Endothelial cell of umbilical vein (primary cell): ENCODE results near the gene RETSAT. TPM values are rescaled to one million over a fixed set of nuclear protein-coding genes. Genes with fewer than 3 reads are reported as not detected.
A peak's percentile ranks its signal among the peaks of the same experiment; 100 is the strongest.

Experiments used
- BruUV-seq: library from RNA; stranded (reverse); fragments of 400-500 nt; replicated peaks from 2 replicates; lab custom pipeline; 2021; lab: Mats Ljungman, UMichigan
- CTCF ChIA-PET: fragments of 300-600, 350-600 bp; sonication (Branson Sonifier 250); formaldehyde crosslinking; loops from one replicate; lab custom pipeline; 2021; ENCODE audit warnings: antibody characterized with exemption, inconsistent platforms; lab: Charles Lee
- POLR2A ChIA-PET: fragments of 300-600, 350-600 bp; sonication (Branson Sonifier 250); formaldehyde crosslinking; loops from one replicate; lab custom pipeline; 2021; ENCODE audit warnings: antibody characterized with exemption, inconsistent platforms; lab: Charles Lee
- DNase-seq: peaks from one replicate; pipeline ENCODE4 v3.0.0-alpha.2; 2011; ENCODE audit warnings: low read depth, low spot score
- FAIRE-seq: peaks from 2 replicates; lab custom pipeline; 2011; peaks lifted over from hg19 to GRCh38; lab: Jason Lieb, UNC
- H2AFZ ChIP-seq: 2 replicates; pipeline ENCODE4 v1.6.0; 2012; ENCODE audit warnings: low read depth, low read length, control low read depth, inconsistent platforms
- H3K27ac ChIP-seq: 2 replicates; pipeline ENCODE4 v1.5.1; 2011; ENCODE audit warnings: low read depth, mild to moderate bottlenecking, control low read depth, low read length, moderate library complexity; ENCODE audit not compliant: insufficient read depth
- H3K27me3 ChIP-seq, 2 experiments: 2 replicates each; pipeline versions ENCODE4 v1.6.0 to v1.6.1; 2011; ENCODE audit warnings: low read length in 2 of 2, mixed read lengths in 1 of 2; ENCODE audit not compliant: control insufficient read depth in 2 of 2, insufficient read depth in 2 of 2
- H3K36me3 ChIP-seq, 2 experiments: 2 replicates in 1 of 2; 3 replicates in 1 of 2; pipeline ENCODE4 v1.5.1; 2011; ENCODE audit warnings: low read length in 2 of 2, mild to moderate bottlenecking in 1 of 2, moderate library complexity in 1 of 2; ENCODE audit not compliant: control insufficient read depth in 2 of 2, insufficient read depth in 2 of 2; ENCODE audit errors: extremely low read depth in 1 of 2
- H3K4me1 ChIP-seq: 3 replicates; pipeline ENCODE4 v1.5.1; 2011; ENCODE audit warnings: mild to moderate bottlenecking, low read length; ENCODE audit not compliant: control insufficient read depth, insufficient read depth; ENCODE audit errors: extremely low read depth
- H3K4me2 ChIP-seq: 2 replicates; pipeline ENCODE4 v1.6.1; 2011; ENCODE audit warnings: low read length, control low read depth, mixed read lengths; ENCODE audit not compliant: insufficient read depth
- H3K4me3 ChIP-seq, 3 experiments: fragments of 200-600 bp in 1 of 3; sonication (generic), shearing (Covaris generic) in 1 of 3; replicated peaks in 1 of 3; 2 replicates each; pipeline ENCODE4 v1.5.1; 2011 to 2016; ENCODE audit warnings: control low read depth in 3 of 3, low read length in 3 of 3, mild to moderate bottlenecking in 2 of 3, inconsistent platforms in 1 of 3, low read depth in 1 of 3, moderate library complexity in 1 of 3; ENCODE audit not compliant: insufficient read depth in 1 of 3
- H3K79me2 ChIP-seq: 2 replicates; pipeline ENCODE4 v1.6.0; 2012; ENCODE audit warnings: low read length, inconsistent platforms; ENCODE audit not compliant: control insufficient read depth, insufficient read depth
- H3K9ac ChIP-seq: replicated peaks from 2 replicates; pipeline ENCODE3; 2011; ENCODE audit warnings: low read length, control low read depth; ENCODE audit not compliant: insufficient read depth; ENCODE audit errors: extremely low read depth
- H3K9me1 ChIP-seq: replicated peaks from 3 replicates; pipeline ENCODE4 v1.6.0; 2011; ENCODE audit warnings: mild to moderate bottlenecking, low read length; ENCODE audit not compliant: control insufficient read depth, insufficient read depth; ENCODE audit errors: extremely low read depth
- H3K9me3 ChIP-seq: replicated peaks from 2 replicates; pipeline ENCODE4 v1.5.1; 2012; ENCODE audit warnings: low read length, inconsistent platforms; ENCODE audit not compliant: control insufficient read depth, insufficient read depth
- H4K20me1 ChIP-seq: replicated peaks from 2 replicates; pipeline ENCODE3; 2011; ENCODE audit warnings: mild to moderate bottlenecking, low read length; ENCODE audit not compliant: control insufficient read depth, insufficient read depth; ENCODE audit errors: extremely low read depth
- FOS ChIP-seq: IDR thresholded peaks from 2 replicates; pipeline ENCODE4 v1.6.1; 2011; ENCODE audit warnings: mild to moderate bottlenecking, low read length, moderate library complexity, borderline replicate concordance; ENCODE audit not compliant: insufficient read depth
- JUN ChIP-seq: IDR thresholded peaks from 2 replicates; pipeline ENCODE4 v1.6.1; 2011; ENCODE audit warnings: borderline replicate concordance, low read depth; ENCODE audit not compliant: insufficient read length, insufficient read depth
- MYC ChIP-seq: IDR thresholded peaks from one replicate; pipeline ENCODE4 v1.6.1; 2011; ENCODE audit warnings: mild to moderate bottlenecking, low read depth, low read length
- POLR2A ChIP-seq: IDR thresholded peaks from 2 replicates; pipeline ENCODE4 v1.6.1; 2012; ENCODE audit warnings: low read depth, mild to moderate bottlenecking, control low read depth, low read length
- dilution Hi-C: fragments of 300-500 bp; cut with MboI; formaldehyde crosslinking; loops from one replicate; pipeline ENCODE4 v1.15.0; 2019; ENCODE audit warnings: low sequenced_read_pairs; ENCODE audit not compliant: extremely low pct_ligation_motif_present
- intact Hi-C: fragments of 100-400 bp; cut with micrococcal nuclease; formaldehyde crosslinking; loops from one replicate; pipeline ENCODE4 v1.10.0; 2022
- polyA plus RNA-seq, 4 experiments: library from polyadenylated mRNA; depleted of rRNA in 3 of 4; stranded (reverse) in 3 of 4; unstranded in 1 of 4; fragments of >200 nt; gene quantifications; 2 replicates each; pipeline versions ENCODE4 v1.2.1 to v1.2.3, GENCODE V29; 2011 to 2012; ENCODE audit warnings: missing spikeins in 1 of 4
- total RNA-seq: library from RNA; stranded (reverse); gene quantifications from 2 replicates; pipeline ENCODE4 v1.2.3, GENCODE V29; 2021
- TF ChIP-seq, protein P1 (sequence below): IDR thresholded peaks from 2 replicates; pipeline ENCODE4 v1.6.1; 2011; ENCODE audit not compliant: insufficient read depth, insufficient read length
- TF ChIP-seq, protein P2 (sequence below), 2 donors: IDR thresholded peaks; 1 replicate in 1 of 2; 2 replicates in 1 of 2; pipeline ENCODE4 v1.5.1; 2011; ENCODE audit warnings: low read length in 2 of 2, mild to moderate bottlenecking in 2 of 2, moderate library complexity in 2 of 2, control low read depth in 1 of 2, inconsistent platforms in 1 of 2, low read depth in 1 of 2; ENCODE audit not compliant: insufficient read depth in 1 of 2; ENCODE audit errors: extremely low read depth in 1 of 2

The RETSAT gene
- total and polyA plus RNA-seq, 2 donors (not counting 3 experiments of a cell fraction or from before 2014, with no cell fraction given), result 43.8 to 59.1 TPM

DNA sequence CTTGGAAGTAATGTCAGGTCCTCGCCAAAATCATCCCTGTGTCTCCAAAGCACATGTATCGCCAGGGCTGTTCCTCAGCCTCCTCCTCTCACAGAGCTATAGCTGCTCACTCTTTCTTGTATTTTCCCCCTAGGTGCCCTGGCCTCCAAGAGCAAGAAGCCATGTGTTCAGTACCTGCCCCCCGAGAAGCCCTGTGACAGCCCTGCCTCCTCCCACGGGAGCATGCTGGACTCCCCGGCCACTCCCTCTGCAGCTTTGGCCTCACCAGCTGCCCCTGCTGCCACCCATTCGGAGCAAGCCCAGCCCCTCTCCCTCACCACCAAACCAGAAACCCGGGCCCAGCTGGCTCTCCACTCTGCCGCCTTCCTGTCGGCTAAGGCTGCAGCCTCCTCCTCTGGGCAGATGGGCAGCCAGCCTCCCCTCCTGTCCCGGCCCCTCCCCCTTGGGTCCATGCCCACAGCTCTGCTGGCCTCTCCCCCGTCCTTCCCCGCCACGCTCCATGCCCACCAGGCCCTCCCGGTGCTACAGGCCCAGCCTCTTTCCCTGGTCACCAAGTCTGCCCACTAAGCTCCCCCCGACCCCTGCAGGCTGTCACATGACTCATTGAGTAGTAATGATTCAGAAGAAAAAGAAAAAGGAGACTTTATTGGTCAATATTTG, 45.3 kb downstream of the RETSAT start:
- dilution Hi-C loops, result no loop called here
- Histone ChIP-seq H4K20me1 (no peaks in the 10 kb centered on the region), H3K27ac (no peak overlapping the region), H2AFZ (no peak overlapping the region), H3K79me2 (no peaks in the 10 kb centered on the region), H3K27me3 (no peaks in the 10 kb centered on the region), H3K9me3 (no peaks in the 10 kb centered on the region), H3K9ac (no peak overlapping the region), H3K4me2 (no peak overlapping the region), H3K4me1 (peaks cover 9% of the 10 kb centered on the region), H3K36me3 (peaks cover 3 to 11% of the 10 kb centered on the region in 2 experiments), H3K9me1 (no peaks in the 10 kb centered on the region), H3K4me3 (no peak overlapping the region)
- intact Hi-C loops, result no loop called here
- ChIA-PET POLR2A (interaction anchor here (1.1 kb wide), 1 partner anchor 45 kb away, joined by 3 read pairs; the partner anchor contains the start of genes ELMOD3 and RETSAT), CTCF (interaction anchor here (0.6 to 1.9 kb wide), 7 partner anchors 8 to 353 kb away, joined by 3 to 26 read pairs (median 3); partner anchors contain the start of gene TGOLN2)
- no TSS peak for BruUV-seq
- TF ChIP-seq JUN, result no peak
- TF ChIP-seq FOS, result peak; percentile 10
- FAIRE-seq (peak; percentile 8), DNase-seq (peak; percentile 58)

GRCh38 chr2:85308201-85308600, 46.1 kb downstream of the RETSAT start:
- no peaks in the 10 kb centered on the region for H3K9me3 ChIP-seq
- H3K9me1 ChIP-seq, result no peaks in the 10 kb centered on the region
- TF ChIP-seq, protein P1, sequence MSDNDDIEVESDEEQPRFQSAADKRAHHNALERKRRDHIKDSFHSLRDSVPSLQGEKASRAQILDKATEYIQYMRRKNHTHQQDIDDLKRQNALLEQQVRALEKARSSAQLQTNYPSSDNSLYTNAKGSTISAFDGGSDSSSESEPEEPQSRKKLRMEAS, result no peak
- no peak for TF ChIP-seq MYC
- TF ChIP-seq, protein P2, sequence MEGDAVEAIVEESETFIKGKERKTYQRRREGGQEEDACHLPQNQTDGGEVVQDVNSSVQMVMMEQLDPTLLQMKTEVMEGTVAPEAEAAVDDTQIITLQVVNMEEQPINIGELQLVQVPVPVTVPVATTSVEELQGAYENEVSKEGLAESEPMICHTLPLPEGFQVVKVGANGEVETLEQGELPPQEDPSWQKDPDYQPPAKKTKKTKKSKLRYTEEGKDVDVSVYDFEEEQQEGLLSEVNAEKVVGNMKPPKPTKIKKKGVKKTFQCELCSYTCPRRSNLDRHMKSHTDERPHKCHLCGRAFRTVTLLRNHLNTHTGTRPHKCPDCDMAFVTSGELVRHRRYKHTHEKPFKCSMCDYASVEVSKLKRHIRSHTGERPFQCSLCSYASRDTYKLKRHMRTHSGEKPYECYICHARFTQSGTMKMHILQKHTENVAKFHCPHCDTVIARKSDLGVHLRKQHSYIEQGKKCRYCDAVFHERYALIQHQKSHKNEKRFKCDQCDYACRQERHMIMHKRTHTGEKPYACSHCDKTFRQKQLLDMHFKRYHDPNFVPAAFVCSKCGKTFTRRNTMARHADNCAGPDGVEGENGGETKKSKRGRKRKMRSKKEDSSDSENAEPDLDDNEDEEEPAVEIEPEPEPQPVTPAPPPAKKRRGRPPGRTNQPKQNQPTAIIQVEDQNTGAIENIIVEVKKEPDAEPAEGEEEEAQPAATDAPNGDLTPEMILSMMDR (IDR thresholded peaks at IDR 0.05; ENCODE audit: extremely low read depth in 1 of 2, insufficient read depth in 1 of 2, low read depth in 1 of 2, low read length in 2 of 2), result no peak
- TF ChIP-seq POLR2A, result no peak
- H3K79me2 ChIP-seq, result no peaks in the 10 kb centered on the region
- no peak overlapping the region for H2AFZ ChIP-seq
- BruUV-seq, result no TSS peak
- POLR2A ChIA-PET, result no interaction called here
- H3K27ac ChIP-seq, result no peak overlapping the region
- H3K27me3 ChIP-seq, result no peaks in the 10 kb centered on the region
- no peak overlapping the region for H3K9ac ChIP-seq
- peaks cover 3 to 11% of the 10 kb centered on the region in 2 experiments for H3K36me3 ChIP-seq
- intact Hi-C loops (no loop called here), dilution Hi-C loops (no loop called here)
- CTCF ChIA-PET, result interaction anchor here (1.2 to 1.9 kb wide), 2 partner anchors 7 to 23 kb away, joined by 3 to 26 read pairs; no protein-coding TSS in a partner anchor
- FAIRE-seq (no peak), DNase-seq (no peak)
- no peak overlapping the region for H3K4me2 ChIP-seq
- H3K4me1 ChIP-seq, result peaks cover 9% of the 10 kb centered on the region
- no peaks in the 10 kb centered on the region for H4K20me1 ChIP-seq
- H3K4me3 ChIP-seq, result no peak overlapping the region
